RPMI8226 (cell line): ENCODE data around the gene NELFE.

Experiments used
- DNase-seq: peaks from one replicate; pipeline ENCODE4 v3.0.0-alpha.2; 2015

NELFE gene

GRCh38 chr6:31971993-31972708 is 13.4 kb upstream of the NELFE start, which contains the start of gene DXO:
DXO (minus strand) TSS chr6:31972138; CDS start chr6:31971675, 463 bp downstream.
- peak; percentile 98 for DNase-seq

GRCh38 chr6:31971279-31971992 is 12.7 kb upstream of the NELFE start:
- DNase-seq = no peak

DNA sequence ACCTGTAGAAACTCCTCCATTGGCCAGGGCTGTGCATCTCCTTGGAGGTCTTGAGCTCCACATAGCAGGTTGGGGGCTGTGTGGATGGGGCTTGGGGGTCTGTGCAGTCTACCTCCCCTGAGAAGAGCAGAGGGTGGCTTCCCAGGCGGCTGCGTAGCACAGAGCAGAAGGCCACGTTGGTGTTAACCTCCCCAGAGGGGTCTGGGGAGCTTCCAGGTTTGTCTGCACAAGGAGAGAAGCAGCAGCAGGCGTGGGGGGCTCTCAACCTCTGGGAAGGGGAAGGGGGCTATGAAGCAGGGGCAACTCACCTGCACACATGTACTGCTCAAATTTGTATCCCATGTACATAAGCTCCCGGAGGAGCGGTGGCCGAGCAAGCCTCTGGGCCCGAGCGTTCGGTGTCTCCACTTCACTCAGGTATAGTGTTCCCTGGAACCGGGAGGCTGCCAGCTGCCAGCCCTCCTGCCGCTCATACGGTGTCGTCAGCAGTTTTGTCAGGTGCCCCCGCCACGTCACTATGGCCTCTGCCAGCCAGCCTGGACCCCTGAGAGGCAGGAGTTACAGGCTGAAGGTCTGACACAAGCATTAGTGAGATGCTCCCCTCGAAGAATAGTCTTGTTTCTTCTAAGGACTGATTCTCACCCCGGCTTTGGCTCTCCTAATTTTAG is 12.0 kb upstream of the NELFE start:
- DNase-seq = no peak

DNA sequence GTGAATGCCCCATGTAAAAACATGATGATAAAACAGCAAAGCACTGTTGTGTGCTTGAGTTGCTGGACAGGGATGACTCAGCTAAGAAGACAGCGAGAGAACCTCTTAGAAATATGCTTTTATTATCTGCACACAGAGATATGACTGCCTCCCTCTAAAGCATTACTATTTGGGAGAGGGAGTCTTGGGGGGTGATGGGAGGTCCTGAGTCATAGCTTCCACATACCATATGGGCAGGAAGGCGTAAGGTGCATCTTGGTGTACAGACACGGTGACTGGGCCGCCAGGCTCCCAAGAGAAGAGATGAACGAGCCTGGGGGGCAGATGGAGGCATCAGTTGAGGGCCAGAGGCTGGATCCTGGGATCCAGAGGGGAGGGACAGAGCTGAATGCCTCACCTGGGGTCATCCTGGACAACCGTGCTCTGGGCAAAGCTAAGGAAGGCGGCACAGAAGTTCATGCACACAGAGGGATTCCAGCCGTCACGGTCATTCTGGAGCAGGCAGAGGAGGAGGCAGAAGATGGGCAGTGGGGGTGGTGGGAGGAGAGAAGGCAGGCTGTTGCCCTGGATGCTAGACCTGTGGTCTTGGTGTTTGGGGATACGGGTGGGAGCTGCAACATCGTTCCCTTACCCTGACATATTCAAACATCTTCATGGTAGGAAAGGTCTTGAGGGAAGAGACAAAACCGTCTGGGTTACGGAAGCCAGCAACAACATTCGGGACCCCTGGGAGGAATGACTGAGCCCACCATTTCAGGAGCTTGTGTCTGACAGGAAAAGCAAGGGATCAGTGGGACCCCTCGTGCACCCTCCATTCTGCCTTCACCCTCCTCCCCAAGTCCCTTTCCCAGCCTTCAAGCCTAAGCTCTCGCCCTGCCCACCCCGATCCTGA is 11.2 kb upstream of the NELFE start:
- DNase-seq = no peak

DNA sequence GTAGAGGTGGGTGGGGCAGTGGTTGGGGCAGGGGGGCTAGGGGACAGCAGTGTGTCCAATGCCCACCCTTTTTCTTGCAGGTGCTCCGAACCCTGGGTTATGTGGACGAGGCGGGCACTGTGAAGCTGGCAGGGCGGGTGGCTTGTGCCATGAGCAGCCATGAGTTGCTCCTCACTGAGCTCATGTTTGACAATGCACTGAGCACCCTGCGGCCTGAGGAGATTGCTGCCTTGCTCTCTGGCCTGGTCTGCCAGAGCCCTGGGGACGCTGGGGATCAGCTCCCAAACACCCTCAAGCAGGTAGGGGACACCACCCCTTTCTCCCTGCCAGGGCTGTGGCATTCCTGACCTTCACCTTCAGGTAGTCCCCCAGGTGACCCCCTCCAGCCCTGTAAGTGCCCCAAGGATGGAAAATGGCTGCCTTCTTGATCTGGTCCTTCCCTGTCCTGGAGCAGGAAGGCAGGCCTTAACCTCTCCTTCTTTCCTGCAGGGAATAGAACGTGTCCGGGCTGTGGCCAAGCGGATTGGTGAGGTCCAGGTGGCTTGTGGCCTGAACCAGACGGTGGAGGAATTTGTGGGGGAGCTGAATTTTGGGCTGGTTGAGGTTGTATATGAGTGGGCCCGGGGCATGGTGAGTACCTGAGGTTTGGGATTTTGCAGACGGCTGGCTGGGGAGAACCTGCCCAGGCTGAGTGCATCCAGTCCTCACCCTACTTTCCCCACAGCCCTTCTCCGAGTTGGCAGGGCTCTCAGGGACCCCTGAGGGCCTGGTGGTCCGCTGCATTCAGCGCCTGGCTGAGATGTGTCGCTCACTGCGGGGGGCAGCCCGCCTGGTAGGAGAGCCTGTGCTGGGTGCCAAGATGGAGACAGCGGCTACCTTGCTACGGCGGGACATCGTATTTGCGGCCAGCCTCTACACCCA is 10.3 kb upstream of the NELFE start:
- no peak for DNase-seq

GRCh38 chr6:31968326-31968725 is 9.6 kb upstream of the NELFE start:
- no peak for DNase-seq

GRCh38 chr6:31967926-31968320 is 9.2 kb upstream of the NELFE start:
- no peak for DNase-seq

DNA sequence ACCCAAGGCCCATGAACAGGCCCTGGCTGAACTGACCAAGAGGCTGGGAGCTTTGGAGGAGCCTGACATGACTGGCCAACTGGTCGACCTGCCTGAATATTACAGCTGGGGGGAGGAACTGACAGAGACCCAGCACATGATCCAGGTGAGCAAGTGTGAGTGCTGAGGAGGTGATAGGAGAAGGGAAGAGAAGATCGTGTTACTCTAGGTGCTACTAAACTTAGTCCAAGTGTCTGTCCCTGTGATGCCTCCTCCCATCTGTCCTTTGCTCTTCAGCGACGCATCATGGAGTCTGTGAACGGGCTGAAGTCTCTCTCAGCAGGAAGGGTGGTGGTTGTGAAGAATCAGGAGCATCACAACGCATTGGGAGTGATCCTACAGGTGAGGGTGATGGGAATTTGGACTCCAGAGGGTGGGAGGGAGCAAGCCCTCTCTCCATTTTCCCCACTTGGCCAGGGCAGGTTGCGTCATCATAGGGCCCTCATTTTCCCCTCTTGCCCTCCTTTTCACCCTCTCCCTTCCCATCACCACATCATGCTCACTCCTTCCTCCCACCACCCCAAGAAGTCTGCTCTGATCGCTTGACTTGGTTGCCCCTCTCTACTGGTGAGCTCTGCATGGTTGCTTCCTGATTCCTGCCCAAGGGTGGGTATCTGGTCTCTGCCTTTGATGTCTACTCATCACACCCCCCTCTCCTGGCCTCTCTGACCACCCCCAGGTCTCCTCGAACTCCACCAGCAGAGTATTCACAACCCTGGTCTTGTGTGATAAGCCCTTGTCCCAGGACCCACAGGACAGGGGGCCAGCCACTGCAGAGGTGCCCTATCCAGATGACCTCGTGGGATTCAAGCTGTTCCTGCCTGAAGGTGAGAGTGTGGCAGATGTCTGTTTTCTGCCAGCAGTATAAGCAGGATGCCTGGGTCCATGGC is 8.5 kb upstream of the NELFE start:
- DNase-seq = no peak

DNA sequence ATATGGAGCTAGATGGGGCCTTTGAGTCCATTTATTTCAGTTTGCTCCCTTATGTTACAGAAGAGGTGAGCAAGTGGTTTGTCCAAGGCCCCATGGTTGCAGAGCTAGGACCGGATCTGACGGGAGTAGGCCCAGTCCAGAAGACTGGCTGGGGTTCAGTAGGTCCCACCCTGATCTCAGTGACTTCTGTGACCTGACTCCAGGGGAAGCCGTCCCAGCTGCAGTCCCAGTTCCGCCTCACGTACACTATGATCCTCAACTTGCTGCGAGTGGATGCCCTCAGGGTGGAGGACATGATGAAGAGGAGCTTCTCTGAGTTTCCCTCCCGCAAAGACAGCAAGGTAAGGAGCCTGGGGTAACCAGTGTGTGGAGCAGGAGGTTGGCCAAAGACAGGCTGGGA is 7.7 kb upstream of the NELFE start:
- DNase-seq = no peak

DNA sequence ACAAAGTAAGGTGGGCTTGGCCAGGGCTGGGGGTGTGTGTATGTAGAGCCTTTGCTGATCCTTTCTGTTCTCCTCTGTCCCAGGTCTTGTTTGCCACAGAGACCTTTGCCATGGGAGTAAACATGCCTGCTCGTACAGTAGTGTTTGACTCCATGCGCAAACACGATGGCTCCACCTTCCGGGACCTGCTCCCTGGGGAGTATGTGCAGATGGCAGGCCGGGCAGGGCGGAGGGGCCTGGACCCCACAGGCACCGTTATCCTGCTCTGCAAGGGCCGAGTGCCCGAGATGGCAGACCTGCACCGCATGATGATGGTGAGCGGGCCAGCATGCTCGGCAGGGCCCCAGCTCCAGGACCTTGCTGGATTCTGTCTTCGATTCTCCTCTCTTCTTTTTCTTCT is 6.9 kb upstream of the NELFE start:
- no peak for DNase-seq

GRCh38 chr6:31963921-31964320 is 5.2 kb upstream of the NELFE start:
- DNase-seq = no peak

DNA sequence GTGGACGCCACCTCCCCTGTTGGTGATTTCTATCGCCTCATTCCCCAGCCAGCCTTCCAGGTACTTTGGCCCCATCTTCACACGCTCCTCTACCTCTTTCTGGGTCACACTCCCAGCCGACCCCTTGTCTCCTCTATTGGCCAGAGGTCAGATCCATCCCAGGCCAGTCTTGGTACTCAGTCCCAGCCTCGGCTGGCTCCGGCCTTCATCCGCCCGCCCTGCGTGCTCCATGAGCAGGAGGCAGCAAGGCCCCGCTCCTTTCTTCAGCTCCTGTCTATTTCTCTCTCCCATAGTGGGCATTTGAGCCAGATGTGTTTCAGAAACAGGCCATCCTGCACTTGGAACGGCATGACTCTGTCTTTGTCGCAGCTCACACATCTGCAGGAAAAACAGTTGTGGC is 2.8 kb upstream of the NELFE start:
- no peak for DNase-seq

- no peak for DNase-seq
Observed at GRCh38 chr6:31958412-31958740, 395 bp downstream of the NELFE start.

- no peak for DNase-seq
Observed at GRCh38 chr6:31956796-31957195, 2.0 kb downstream of the NELFE start.

GRCh38 chr6:31954511-31954910 is 4.3 kb downstream of the NELFE start:
- no peak for DNase-seq

DNA sequence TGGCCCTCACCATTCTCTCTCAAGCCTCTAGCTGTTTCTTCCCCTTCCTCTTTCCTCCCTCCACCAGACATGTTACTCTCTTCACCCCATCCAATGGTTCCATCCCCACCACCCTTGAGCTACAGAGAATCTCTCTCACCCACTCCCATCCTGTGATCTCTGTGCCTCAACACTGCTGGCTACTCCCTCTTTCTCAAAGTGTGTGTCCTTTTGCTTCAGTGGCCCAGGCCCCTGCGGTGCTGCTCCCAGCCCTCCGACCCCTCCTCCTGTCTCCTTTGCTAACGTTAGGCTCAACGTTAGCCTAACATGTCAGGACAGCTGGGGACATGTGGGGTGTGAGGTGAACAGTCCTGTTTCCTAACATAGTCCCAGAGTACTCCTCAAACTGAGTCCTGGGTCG is 5.9 kb downstream of the NELFE start:
- DNase-seq = no peak

- peak; percentile 38 for DNase-seq
Observed at GRCh38 chr6:31952140-31952805, 6.5 kb downstream of the NELFE start.

DNA sequence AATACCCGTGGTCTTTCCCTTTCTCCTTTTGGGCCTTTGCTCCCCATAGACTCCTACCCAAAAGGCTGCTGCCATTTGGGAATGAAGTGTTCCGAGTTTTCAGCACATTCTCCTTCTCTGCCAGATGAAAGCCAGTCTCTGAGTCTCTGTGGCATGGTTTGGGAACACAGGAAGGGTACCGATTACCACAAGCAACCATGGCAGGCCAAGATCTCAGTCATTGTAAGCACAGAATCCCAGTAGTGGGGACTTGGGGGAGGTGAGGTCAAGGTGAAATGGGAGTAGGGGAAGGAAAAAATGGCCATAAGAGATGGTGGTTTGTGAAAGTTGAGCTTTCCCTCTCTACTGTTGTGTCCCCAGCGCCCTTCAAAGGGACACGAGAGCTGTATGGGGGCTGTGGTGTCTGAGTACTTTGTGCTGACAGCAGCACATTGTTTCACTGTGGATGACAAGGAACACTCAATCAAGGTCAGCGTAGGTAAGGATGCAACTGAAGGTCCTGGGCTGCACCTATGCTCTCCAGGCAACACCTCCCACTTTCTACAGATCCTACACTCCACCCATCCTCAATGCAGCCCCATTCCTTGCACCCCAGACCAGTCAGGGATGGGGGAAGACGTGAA is 8.7 kb downstream of the NELFE start:
- no peak for DNase-seq

- DNase-seq = no peak
Observed at GRCh38 chr6:31948753-31949413, 9.9 kb downstream of the NELFE start.
